ENCODE measurements around the gene REN. TPM values are rescaled to one million over a fixed set of nuclear protein-coding genes. Genes with fewer than 3 reads are reported as not detected.

Gene REN
- total and polyA plus RNA-seq, 4 donors: 0.05 to 0.25 (median 0.15) TPM; not detected in 1

- Histone ChIP-seq H3K9ac (ENCODE audit: low read depth in 1 of 2, low read length in 2 of 2) (peak within 1 kb of the TSS; percentile 61 to 72), H3K4me3 (ENCODE audit: low read depth in 1 of 3, low read length in 3 of 3) (peak within 1 kb of the TSS; percentile 64 to 74 (median 71)), H3K4me1 (ENCODE audit: control insufficient read depth in 4 of 4, insufficient read depth in 4 of 4, low read length in 3 of 4) (peaks cover 12 to 29% (median 17%) of the 10 kb centered on the region in 4 donors), H3K27ac (ENCODE audit: low read depth in 1 of 2, low read length in 2 of 2) (peak within 1 kb of the TSS; percentile 83 to 96), H3K36me3 (ENCODE audit: control insufficient read depth in 4 of 4, insufficient read depth in 3 of 4, low read depth in 1 of 4, low read length in 3 of 4) (peaks cover 0 to 2% (median 0%) of the 10 kb centered on the region in 4 donors), H3K9me3 (ENCODE audit: control insufficient read depth in 4 of 4, low read length in 3 of 4) (no peaks in the 10 kb centered on the region), H3K27me3 (ENCODE audit: control insufficient read depth in 4 of 4, insufficient read depth in 4 of 4, low read length in 3 of 4) (no peaks in the 10 kb centered on the region)
- peak; percentile 78 for DNase-seq (ENCODE audit: low spot score)
- WGBS: 8% methylated on average over 41 of the region's 41 CpGs
- peak in 1 of 2 donors; percentile 46 for TF ChIP-seq JUND (IDR thresholded peaks at IDR 0.05)
- peak; percentile 34 for TF ChIP-seq REST (IDR thresholded peaks at IDR 0.05)
- no peak for TF ChIP-seq HNF4G (IDR thresholded peaks at IDR 0.05)
- peak; percentile 72 to 83 for TF ChIP-seq HNF4A (conservative IDR thresholded peaks at IDR 0.05)
- peak; percentile 84 for TF ChIP-seq FOXA2 (IDR thresholded peaks at IDR 0.05)
- peak; percentile 99 to 100 for TF ChIP-seq EGR1 (IDR thresholded peaks at IDR 0.05; ENCODE audit: low read depth in 2 of 2)
- peak in 1 of 2 donors; percentile 80 for TF ChIP-seq GABPA (IDR thresholded peaks at IDR 0.05 in 1 of 2, conservative IDR thresholded peaks at IDR 0.05 in 1 of 2)
- peak; percentile 82 for TF ChIP-seq YY1 (IDR thresholded peaks at IDR 0.05)
- TF ChIP-seq FOXA1 (IDR thresholded peaks at IDR 0.05): peak; percentile 76
- TF ChIP-seq SP1 (IDR thresholded peaks at IDR 0.05): peak; percentile 71
- peak; percentile 78 to 85 for TF ChIP-seq RXRA (IDR thresholded peaks at IDR 0.05)
- TF ChIP-seq RAD21 (IDR thresholded peaks at IDR 0.05): peak; percentile 90 to 97
- TF ChIP-seq CTCF (IDR thresholded peaks at IDR 0.05; ENCODE audit: low read depth, low read length, missing input control): peak; percentile 83
- TF ChIP-seq MAX (IDR thresholded peaks at IDR 0.05): peak; percentile 98
- no peak for TF ChIP-seq ATF3 (IDR thresholded peaks at IDR 0.05)
- peak; percentile 36 for TF ChIP-seq NR2F2 (IDR thresholded peaks at IDR 0.05)
- peak; percentile 96 for TF ChIP-seq ZBTB33 (IDR thresholded peaks at IDR 0.05)
- TF ChIP-seq TAF1 (conservative IDR thresholded peaks at IDR 0.05): no peak
Observed at GRCh38 chr1:204213668-204214662, 47.8 kb upstream of the REN start, which contains the start of gene GOLT1A. Gene GOLT1A, minus strand, starts transcription at chr1:204213988. Its CDS starts 82 bp downstream, at chr1:204213906.

Data from liver (tissue), 9 donors.